OCI-LY1 (cell line): Measurements from ENCODE around the gene USP48.

Experiments used
- EZH2 ChIP-seq: fragments of 200-600 bp; sonication (generic), shearing (Covaris generic); IDR thresholded peaks from 2 replicates; pipeline ENCODE4 v1.8.0; 2017; ENCODE audit warnings: borderline replicate concordance, mixed run types, mild to moderate bottlenecking, antibody characterized with exemption, low read length, moderate library complexity, mixed read lengths
- TF ChIP-seq, protein P1 (sequence below): fragments of 200-600 bp; sonication (generic), shearing (Covaris generic); IDR thresholded peaks from 2 replicates; pipeline ENCODE4 v1.5.1; 2017; ENCODE audit warnings: mild to moderate bottlenecking, antibody characterized with exemption, low read length, moderate library complexity, mixed read lengths

- TF ChIP-seq, protein P1, sequence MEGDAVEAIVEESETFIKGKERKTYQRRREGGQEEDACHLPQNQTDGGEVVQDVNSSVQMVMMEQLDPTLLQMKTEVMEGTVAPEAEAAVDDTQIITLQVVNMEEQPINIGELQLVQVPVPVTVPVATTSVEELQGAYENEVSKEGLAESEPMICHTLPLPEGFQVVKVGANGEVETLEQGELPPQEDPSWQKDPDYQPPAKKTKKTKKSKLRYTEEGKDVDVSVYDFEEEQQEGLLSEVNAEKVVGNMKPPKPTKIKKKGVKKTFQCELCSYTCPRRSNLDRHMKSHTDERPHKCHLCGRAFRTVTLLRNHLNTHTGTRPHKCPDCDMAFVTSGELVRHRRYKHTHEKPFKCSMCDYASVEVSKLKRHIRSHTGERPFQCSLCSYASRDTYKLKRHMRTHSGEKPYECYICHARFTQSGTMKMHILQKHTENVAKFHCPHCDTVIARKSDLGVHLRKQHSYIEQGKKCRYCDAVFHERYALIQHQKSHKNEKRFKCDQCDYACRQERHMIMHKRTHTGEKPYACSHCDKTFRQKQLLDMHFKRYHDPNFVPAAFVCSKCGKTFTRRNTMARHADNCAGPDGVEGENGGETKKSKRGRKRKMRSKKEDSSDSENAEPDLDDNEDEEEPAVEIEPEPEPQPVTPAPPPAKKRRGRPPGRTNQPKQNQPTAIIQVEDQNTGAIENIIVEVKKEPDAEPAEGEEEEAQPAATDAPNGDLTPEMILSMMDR: no peak
- no peak for TF ChIP-seq EZH2
Measured at GRCh38 chr1:21674957-21675356, 108.0 kb downstream of the USP48 start.
